ENCODE data around the gene KATNA1. TPM values are rescaled to one million over a fixed set of nuclear protein-coding genes. Genes with fewer than 3 reads are reported as not detected.

Gene KATNA1
- total RNA-seq, 1 experiment from 2014 or later, result 28.7 TPM

DNA sequence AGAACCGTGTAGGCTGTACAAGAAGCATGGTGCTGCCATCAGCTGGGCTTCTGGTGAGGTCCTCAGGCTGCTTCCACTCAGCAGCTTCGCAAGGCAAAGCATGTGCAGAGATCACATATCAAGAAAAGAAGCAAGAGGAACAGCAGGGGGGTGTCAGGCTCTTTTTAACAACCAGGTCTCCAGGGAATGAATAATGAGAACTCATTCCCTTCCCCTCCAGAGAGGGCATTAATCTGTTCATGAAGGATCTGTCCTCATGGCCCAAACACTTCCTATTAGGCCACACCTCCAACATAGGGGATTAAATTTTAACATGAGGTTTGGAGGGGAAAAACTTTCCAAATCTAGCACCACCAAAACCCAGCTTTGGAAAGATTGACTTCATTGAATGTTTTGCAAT lies 62.4 kb downstream of the KATNA1 start:
- DNase-seq (ENCODE audit: low spot score), result peak; percentile 72
- H3K9me3 ChIP-seq (ENCODE audit: low read depth, low read length, poor library complexity, severe bottlenecking), result no peaks in the 10 kb centered on the region
- no TSS peak for BruUV-seq (replicated peaks)
- no peaks in the 10 kb centered on the region for H3K27me3 ChIP-seq (replicated peaks; ENCODE audit: insufficient read depth, low read depth, low read length, poor library complexity)
- no peaks in the 10 kb centered on the region for H3K4me1 ChIP-seq (ENCODE audit: insufficient read depth, low read length, poor library complexity, severe bottlenecking)
- H3K36me3 ChIP-seq (ENCODE audit: insufficient read depth, low read length, poor library complexity, severe bottlenecking), result peaks cover 26% of the 10 kb centered on the region
- no peak overlapping the region for H3K4me3 ChIP-seq (ENCODE audit: low read depth, low read length, poor library complexity, severe bottlenecking)
- no peak overlapping the region for H3K27ac ChIP-seq (ENCODE audit: low read depth, low read length, poor library complexity, severe bottlenecking)
- no peak for TF ChIP-seq EZH2 (IDR thresholded peaks at IDR 0.05; ENCODE audit: borderline replicate concordance, low read depth, low read length, poor library complexity, severe bottlenecking)
- TF ChIP-seq, protein P1, sequence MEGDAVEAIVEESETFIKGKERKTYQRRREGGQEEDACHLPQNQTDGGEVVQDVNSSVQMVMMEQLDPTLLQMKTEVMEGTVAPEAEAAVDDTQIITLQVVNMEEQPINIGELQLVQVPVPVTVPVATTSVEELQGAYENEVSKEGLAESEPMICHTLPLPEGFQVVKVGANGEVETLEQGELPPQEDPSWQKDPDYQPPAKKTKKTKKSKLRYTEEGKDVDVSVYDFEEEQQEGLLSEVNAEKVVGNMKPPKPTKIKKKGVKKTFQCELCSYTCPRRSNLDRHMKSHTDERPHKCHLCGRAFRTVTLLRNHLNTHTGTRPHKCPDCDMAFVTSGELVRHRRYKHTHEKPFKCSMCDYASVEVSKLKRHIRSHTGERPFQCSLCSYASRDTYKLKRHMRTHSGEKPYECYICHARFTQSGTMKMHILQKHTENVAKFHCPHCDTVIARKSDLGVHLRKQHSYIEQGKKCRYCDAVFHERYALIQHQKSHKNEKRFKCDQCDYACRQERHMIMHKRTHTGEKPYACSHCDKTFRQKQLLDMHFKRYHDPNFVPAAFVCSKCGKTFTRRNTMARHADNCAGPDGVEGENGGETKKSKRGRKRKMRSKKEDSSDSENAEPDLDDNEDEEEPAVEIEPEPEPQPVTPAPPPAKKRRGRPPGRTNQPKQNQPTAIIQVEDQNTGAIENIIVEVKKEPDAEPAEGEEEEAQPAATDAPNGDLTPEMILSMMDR (conservative IDR thresholded peaks at IDR 0.05; ENCODE audit: low read depth, low read length), result no peak
- POLR2A ChIA-PET (ENCODE audit: low non-redundant PET), result no interaction called here
- intact Hi-C loops (cut with micrococcal nuclease; ENCODE audit: unreplicated experiment), result no loop called here
- CTCF ChIA-PET, result no interaction called here

DNA sequence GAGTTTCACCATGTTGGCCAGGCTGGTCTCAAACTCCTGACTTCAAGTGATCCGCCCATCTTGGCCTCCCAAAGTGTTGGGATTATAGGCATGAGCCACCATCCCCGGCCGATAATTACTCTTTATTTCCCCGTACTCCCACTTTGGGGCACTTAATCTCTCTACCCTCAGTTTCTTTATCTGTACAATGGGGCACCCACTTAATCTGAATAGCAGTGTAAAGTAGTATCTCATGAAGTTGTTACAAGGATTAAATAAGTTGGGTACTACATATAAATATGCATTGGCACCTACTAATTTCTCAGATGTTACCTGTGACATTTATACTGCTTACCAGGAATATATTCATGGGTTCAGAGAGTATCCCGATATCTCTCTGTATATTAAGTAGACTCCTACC lies 67.2 kb downstream of the KATNA1 start:
- CTCF ChIA-PET, result no interaction called here
- H3K27me3 ChIP-seq (replicated peaks; ENCODE audit: insufficient read depth, low read depth, low read length, poor library complexity), result no peaks in the 10 kb centered on the region
- no TSS peak for BruUV-seq (replicated peaks)

DNA sequence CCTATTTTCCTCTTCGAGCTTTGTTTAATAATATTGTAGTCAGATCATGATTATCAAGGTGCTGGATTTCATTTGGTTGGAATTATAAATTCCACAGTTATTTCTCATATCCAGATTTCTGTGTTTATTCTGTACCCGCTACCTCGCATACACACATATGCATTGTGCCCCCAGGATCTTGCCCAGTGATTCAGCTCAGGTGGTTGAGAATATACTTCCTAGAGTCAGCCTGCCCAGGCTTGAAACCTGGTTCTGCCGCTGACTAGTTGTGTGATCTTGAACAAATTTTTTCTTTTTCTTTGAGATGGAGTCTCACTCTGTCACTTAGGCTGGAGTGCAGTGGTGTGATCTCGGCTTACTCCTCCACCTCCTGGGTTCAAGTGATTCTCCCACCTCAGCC lies 67.6 kb downstream of the KATNA1 start:
- no peak for DNase-seq (ENCODE audit: low spot score)
- peaks cover 15% of the 10 kb centered on the region for H3K36me3 ChIP-seq (ENCODE audit: insufficient read depth, low read length, poor library complexity, severe bottlenecking)
- no peak overlapping the region for H3K4me3 ChIP-seq (ENCODE audit: low read depth, low read length, poor library complexity, severe bottlenecking)
- H3K4me1 ChIP-seq (ENCODE audit: insufficient read depth, low read length, poor library complexity, severe bottlenecking), result no peaks in the 10 kb centered on the region
- BruUV-seq (replicated peaks), result no TSS peak
- no peaks in the 10 kb centered on the region for H3K9me3 ChIP-seq (ENCODE audit: low read depth, low read length, poor library complexity, severe bottlenecking)
- no peaks in the 10 kb centered on the region for H3K27me3 ChIP-seq (replicated peaks; ENCODE audit: insufficient read depth, low read depth, low read length, poor library complexity)
- ChIA-PET POLR2A (ENCODE audit: low non-redundant PET) (no interaction called here), CTCF (no interaction called here)
- no peak overlapping the region for H3K27ac ChIP-seq (ENCODE audit: low read depth, low read length, poor library complexity, severe bottlenecking)
- intact Hi-C loops (cut with micrococcal nuclease; ENCODE audit: unreplicated experiment), result no loop called here
- TF ChIP-seq, protein P1 (conservative IDR thresholded peaks at IDR 0.05; ENCODE audit: low read depth, low read length), result no peak
- no peak for TF ChIP-seq EZH2 (IDR thresholded peaks at IDR 0.05; ENCODE audit: borderline replicate concordance, low read depth, low read length, poor library complexity, severe bottlenecking)

More for the DNA sequence above, 67.2 kb downstream of the KATNA1 start:
- Histone ChIP-seq H3K4me1 (ENCODE audit: insufficient read depth, low read length, poor library complexity, severe bottlenecking) (no peaks in the 10 kb centered on the region), H3K27ac (ENCODE audit: low read depth, low read length, poor library complexity, severe bottlenecking) (no peak overlapping the region), H3K4me3 (ENCODE audit: low read depth, low read length, poor library complexity, severe bottlenecking) (no peak overlapping the region), H3K36me3 (ENCODE audit: insufficient read depth, low read length, poor library complexity, severe bottlenecking) (peaks cover 15% of the 10 kb centered on the region), H3K9me3 (ENCODE audit: low read depth, low read length, poor library complexity, severe bottlenecking) (no peaks in the 10 kb centered on the region)
- POLR2A ChIA-PET (ENCODE audit: low non-redundant PET), result no interaction called here
- no peak for DNase-seq (ENCODE audit: low spot score)
- intact Hi-C loops (cut with micrococcal nuclease; ENCODE audit: unreplicated experiment), result no loop called here
- TF ChIP-seq, protein P1 (conservative IDR thresholded peaks at IDR 0.05; ENCODE audit: low read depth, low read length), result no peak
- TF ChIP-seq EZH2 (IDR thresholded peaks at IDR 0.05; ENCODE audit: borderline replicate concordance, low read depth, low read length, poor library complexity, severe bottlenecking), result no peak
